ENCODE results near the gene FOXO6. TPM values are rescaled to one million over a fixed set of nuclear protein-coding genes. Genes with fewer than 3 reads are reported as not detected.

The FOXO6 gene
- total and polyA plus RNA-seq, 2 donors, result 1.1 to 1.6 TPM

DNA sequence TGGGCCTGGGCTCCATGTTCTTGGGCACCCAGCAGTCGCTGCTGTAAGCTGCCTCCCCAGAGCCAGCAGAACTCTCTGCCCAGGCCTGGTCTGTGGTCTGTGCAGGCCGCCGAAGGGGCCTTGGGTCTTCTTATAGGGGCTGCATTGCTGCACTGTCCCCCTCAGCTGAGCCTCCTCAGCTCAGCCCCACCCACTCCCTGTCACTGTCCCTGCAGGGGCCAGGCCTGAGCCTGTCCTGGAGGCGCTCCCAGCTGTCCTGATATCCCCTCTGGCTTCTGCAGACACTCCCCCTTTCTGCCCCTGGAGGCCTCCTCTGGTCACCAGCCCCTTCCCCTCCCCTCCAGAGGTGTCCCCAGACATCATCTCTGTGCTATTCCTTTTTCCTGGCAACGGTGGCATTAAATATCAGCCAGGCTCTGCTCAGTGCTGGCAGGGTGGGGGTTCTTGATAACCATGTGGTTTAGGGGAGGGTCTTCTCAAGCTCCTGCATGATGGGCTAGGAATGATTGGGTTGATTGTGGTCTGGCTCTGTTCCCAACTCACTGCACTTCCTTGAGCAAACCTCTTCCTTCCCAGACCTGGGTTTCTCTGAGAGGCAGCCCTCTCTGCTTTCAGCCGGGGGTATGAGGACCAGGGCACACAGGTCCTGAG lies 3.7 kb upstream of the FOXO6 start:
- no peak overlapping the region for H3K27ac ChIP-seq (ENCODE audit: low read depth in 1 of 2, low read length in 1 of 2)
- WGBS, result 36% methylated on average over 6 of the region's 6 CpGs
- H3K9me3 ChIP-seq (ENCODE audit: control insufficient read depth in 2 of 2, insufficient read depth in 1 of 2, low read length in 1 of 2), result no peaks in the 10 kb centered on the region
- no peak for DNase-seq (ENCODE audit: low read depth in 6 of 9, low spot score in 9 of 9)
- H3K4me3 ChIP-seq (ENCODE audit: low read length in 2 of 2), result no peak overlapping the region
- peaks cover 0 to 9% of the 10 kb centered on the region in 2 donors for H3K27me3 ChIP-seq (ENCODE audit: control insufficient read depth in 2 of 2, insufficient read depth in 1 of 2, low read length in 1 of 2)
- no peaks in the 10 kb centered on the region for H3K36me3 ChIP-seq (ENCODE audit: control insufficient read depth in 2 of 2, insufficient read depth in 2 of 2, low read length in 1 of 2)
- H3K4me1 ChIP-seq (ENCODE audit: control insufficient read depth in 2 of 2, insufficient read depth in 2 of 2, low read length in 2 of 2), result peaks cover 5 to 46% of the 10 kb centered on the region in 2 donors

DNA sequence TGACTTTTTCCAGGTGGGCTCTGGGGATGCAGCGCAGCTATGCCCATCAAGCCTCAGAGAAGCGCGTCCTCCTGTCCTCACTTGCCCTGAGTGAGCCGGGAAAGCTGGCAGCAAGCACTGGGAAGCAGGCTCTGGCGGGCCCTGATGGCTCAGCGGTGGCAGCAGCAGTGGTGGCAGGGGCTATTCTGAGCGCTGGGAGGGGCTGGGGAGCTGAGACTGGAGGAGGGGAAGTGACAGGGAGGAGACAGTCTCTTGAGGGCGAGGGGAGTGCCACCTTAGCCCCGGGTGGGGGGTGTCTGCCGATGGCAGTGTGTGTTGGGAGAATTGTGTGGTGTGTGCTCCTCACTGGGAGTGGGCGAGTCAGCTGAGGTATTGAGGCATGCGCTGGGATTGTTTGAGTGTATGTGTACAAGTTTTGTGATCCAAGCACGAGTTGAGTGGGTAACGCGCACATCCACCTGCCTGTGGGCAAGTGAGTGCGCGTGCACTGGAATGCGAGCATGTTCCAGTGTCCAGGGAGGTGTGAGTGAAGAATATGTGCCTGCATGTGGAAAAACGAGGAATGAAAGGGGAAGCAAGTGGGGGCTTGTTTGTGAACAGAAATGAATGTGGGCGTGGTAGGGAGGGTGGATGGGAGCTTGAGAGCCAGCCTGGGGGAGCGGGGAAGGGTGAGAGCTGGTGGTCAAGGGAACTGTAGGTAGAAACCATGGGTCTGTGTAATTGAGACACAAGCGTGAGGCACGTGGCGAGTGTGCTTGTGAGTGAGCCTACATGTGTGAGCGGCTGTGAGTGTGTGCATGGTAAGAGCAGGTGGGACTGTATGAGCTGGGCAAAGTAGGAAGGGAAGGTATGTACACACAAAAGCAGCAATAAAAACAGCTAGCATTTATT lies 2.9 kb upstream of the FOXO6 start:
- Histone ChIP-seq H3K27me3 (ENCODE audit: control insufficient read depth in 2 of 2, insufficient read depth in 1 of 2, low read length in 1 of 2) (peaks cover 0 to 17% of the 10 kb centered on the region in 2 donors), H3K27ac (ENCODE audit: low read depth in 1 of 2, low read length in 1 of 2) (no peak overlapping the region), H3K9me3 (ENCODE audit: control insufficient read depth in 2 of 2, insufficient read depth in 1 of 2, low read length in 1 of 2) (no peaks in the 10 kb centered on the region), H3K36me3 (ENCODE audit: control insufficient read depth in 2 of 2, insufficient read depth in 2 of 2, low read length in 1 of 2) (no peaks in the 10 kb centered on the region), H3K4me1 (ENCODE audit: control insufficient read depth in 2 of 2, insufficient read depth in 2 of 2, low read length in 2 of 2) (peaks cover 13 to 53% of the 10 kb centered on the region in 2 donors), H3K4me3 (ENCODE audit: low read length in 2 of 2) (no peak overlapping the region)
- 51% methylated on average over 25 of the region's 25 CpGs for WGBS
- no peak for DNase-seq (ENCODE audit: low read depth in 6 of 9, low spot score in 9 of 9)

GRCh38 chr1:41359211-41360073 lies 1.8 kb upstream of the FOXO6 start:
- WGBS, result 97% methylated on average over 10 of the region's 10 CpGs
- Histone ChIP-seq H3K36me3 (ENCODE audit: control insufficient read depth in 2 of 2, insufficient read depth in 2 of 2, low read length in 1 of 2) (no peaks in the 10 kb centered on the region), H3K4me1 (ENCODE audit: control insufficient read depth in 2 of 2, insufficient read depth in 2 of 2, low read length in 2 of 2) (peaks cover 17 to 54% of the 10 kb centered on the region in 2 donors), H3K27ac (ENCODE audit: low read depth in 1 of 2, low read length in 1 of 2) (no peak overlapping the region), H3K9me3 (ENCODE audit: control insufficient read depth in 2 of 2, insufficient read depth in 1 of 2, low read length in 1 of 2) (no peaks in the 10 kb centered on the region), H3K4me3 (ENCODE audit: low read length in 2 of 2) (no peak overlapping the region), H3K27me3 (ENCODE audit: control insufficient read depth in 2 of 2, insufficient read depth in 1 of 2, low read length in 1 of 2) (peaks cover 0 to 19% of the 10 kb centered on the region in 2 donors)
- no peak for DNase-seq (ENCODE audit: low read depth in 6 of 9, low spot score in 9 of 9)

- no peaks in the 10 kb centered on the region for H3K36me3 ChIP-seq (ENCODE audit: control insufficient read depth in 2 of 2, insufficient read depth in 2 of 2, low read length in 1 of 2)
- peak overlapping the region; percentile 23 to 72 for H3K4me3 ChIP-seq (ENCODE audit: low read length in 2 of 2)
- peak overlapping the region in 1 of 2 donors; percentile 39 for H3K27ac ChIP-seq (ENCODE audit: low read depth in 1 of 2, low read length in 1 of 2)
- H3K9me3 ChIP-seq (ENCODE audit: control insufficient read depth in 2 of 2, insufficient read depth in 1 of 2, low read length in 1 of 2), result no peaks in the 10 kb centered on the region
- 78% methylated on average over 12 of the region's 12 CpGs for WGBS
- H3K27me3 ChIP-seq (ENCODE audit: control insufficient read depth in 2 of 2, insufficient read depth in 1 of 2, low read length in 1 of 2), result peaks cover 0 to 19% of the 10 kb centered on the region in 2 donors
- DNase-seq (ENCODE audit: low read depth in 6 of 9, low spot score in 9 of 9), result no peak
- peaks cover 20 to 61% of the 10 kb centered on the region in 2 donors for H3K4me1 ChIP-seq (ENCODE audit: control insufficient read depth in 2 of 2, insufficient read depth in 2 of 2, low read length in 2 of 2)
Observed at GRCh38 chr1:41360074-41360785, 1.0 kb upstream of the FOXO6 start.

DNA sequence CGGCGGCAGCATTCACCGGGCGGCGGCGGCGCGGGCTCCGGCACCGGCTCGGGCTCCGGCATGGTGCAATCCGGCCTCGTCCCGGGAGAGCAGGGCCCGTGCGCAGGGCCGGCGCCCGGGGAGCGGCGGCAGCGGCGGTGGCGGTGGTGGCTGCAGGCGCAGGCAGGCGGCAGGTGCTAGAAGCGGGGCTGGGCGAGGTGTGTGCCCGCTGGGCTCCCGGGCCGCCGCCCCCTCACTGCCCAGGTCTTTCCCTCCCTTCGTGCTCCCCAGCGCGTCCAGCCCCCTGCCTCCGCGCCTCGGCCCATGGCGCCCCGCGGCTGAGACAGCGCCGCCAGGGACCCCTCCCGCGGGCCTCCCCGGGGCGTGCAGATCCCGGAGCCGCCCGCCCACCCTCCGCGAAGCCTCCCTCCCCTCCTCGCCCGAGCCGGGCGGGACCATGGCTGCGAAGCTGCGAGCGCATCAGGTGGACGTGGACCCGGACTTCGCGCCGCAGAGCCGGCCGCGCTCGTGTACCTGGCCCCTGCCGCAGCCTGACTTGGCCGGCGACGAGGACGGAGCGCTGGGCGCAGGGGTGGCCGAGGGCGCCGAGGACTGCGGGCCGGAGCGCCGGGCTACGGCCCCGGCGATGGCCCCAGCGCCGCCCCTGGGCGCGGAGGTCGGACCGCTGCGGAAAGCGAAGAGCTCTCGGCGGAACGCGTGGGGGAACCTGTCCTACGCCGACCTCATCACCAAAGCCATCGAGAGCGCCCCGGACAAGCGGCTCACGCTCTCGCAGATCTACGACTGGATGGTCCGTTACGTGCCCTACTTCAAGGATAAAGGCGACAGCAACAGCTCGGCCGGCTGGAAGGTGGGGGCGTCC lies 492 bp downstream of the FOXO6 start:
- H3K27ac ChIP-seq (ENCODE audit: low read depth in 1 of 2, low read length in 1 of 2), result no peak overlapping the region
- under 1% methylated on average over 113 of the region's 113 CpGs for WGBS
- peaks cover 27 to 74% of the 10 kb centered on the region in 2 donors for H3K4me1 ChIP-seq (ENCODE audit: control insufficient read depth in 2 of 2, insufficient read depth in 2 of 2, low read length in 2 of 2)
- H3K27me3 ChIP-seq (ENCODE audit: control insufficient read depth in 2 of 2, insufficient read depth in 1 of 2, low read length in 1 of 2), result peaks cover 0 to 21% of the 10 kb centered on the region in 2 donors
- H3K36me3 ChIP-seq (ENCODE audit: control insufficient read depth in 2 of 2, insufficient read depth in 2 of 2, low read length in 1 of 2), result no peaks in the 10 kb centered on the region
- H3K4me3 ChIP-seq (ENCODE audit: low read length in 2 of 2), result peak overlapping the region; percentile 52 to 72
- no peaks in the 10 kb centered on the region for H3K9me3 ChIP-seq (ENCODE audit: control insufficient read depth in 2 of 2, insufficient read depth in 1 of 2, low read length in 1 of 2)
- DNase-seq (ENCODE audit: low read depth in 6 of 9, low spot score in 9 of 9), result peak in 1 of 9 donors; percentile 46

DNA sequence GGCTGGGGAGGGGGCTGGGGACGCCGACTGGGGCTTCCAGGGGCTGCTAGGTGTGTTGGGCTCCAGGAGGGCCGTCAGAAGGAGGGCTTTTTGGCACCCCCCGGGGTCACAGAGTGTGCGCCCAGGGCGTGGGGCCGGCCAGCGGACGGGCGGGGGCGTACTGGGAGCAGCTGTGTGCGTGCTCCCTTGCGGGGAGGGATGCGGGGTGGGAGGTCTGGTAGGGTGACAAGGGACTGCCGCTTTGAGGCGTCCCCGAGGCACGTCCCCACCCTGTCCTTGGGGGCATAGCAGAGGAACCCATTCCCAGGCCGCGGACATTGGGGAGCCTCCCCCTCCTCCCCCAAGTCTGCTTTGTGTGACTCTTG lies 1.1 kb downstream of the FOXO6 start:
- Histone ChIP-seq H3K27me3 (ENCODE audit: control insufficient read depth in 2 of 2, insufficient read depth in 1 of 2, low read length in 1 of 2) (peaks cover 0 to 24% of the 10 kb centered on the region in 2 donors), H3K36me3 (ENCODE audit: control insufficient read depth in 2 of 2, insufficient read depth in 2 of 2, low read length in 1 of 2) (no peaks in the 10 kb centered on the region), H3K4me3 (ENCODE audit: low read length in 2 of 2) (peak overlapping the region; percentile 52 to 72), H3K9me3 (ENCODE audit: control insufficient read depth in 2 of 2, insufficient read depth in 1 of 2, low read length in 1 of 2) (no peaks in the 10 kb centered on the region), H3K27ac (ENCODE audit: low read depth in 1 of 2, low read length in 1 of 2) (no peak overlapping the region), H3K4me1 (ENCODE audit: control insufficient read depth in 2 of 2, insufficient read depth in 2 of 2, low read length in 2 of 2) (peaks cover 29 to 79% of the 10 kb centered on the region in 2 donors)
- DNase-seq (ENCODE audit: low read depth in 6 of 9, low spot score in 9 of 9), result peak in 1 of 9 donors; percentile 17
- WGBS, result 13% methylated on average over 20 of the region's 20 CpGs

DNA sequence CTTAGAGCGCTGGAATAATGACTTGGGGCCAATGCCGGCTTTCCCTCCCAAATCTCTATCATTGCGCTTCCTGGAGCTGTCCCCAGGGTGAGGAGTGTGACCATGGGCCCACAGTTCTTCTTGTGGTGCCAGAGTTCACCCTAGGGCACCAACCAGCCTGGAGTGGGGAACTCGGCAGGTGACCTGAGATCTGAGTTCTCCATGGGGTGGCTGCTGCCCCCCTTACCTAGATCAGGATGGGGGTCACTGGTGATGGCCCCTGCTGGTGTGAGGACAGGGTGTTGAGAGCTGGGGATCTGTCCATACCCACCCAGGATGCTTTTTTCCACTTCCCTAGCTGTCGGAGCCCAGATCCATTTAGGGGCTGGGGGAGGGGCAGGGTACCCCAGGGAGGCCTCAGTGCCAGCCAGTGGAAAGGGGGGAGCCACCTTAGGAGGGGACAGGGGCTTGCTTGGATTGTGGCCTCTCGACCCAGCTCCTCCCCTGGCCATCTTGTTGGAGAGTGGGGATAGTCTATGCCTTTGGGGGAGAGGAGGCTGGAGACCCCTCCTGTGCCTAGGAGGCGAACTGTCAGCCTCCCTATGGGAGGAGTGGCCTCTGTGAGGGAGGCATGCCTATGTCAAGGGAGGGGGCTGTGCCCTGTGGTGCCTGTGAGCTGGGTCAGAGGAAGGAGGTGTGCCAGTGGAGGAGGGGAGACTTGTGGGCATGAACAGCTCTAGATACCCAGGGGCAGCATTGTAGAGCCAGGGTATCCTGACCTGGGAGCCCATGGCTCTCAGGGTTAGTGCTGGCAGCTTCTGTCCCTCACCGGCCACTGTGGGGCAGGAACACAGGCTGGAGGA lies 1.7 kb downstream of the FOXO6 start:
- Histone ChIP-seq H3K27ac (ENCODE audit: low read depth in 1 of 2, low read length in 1 of 2) (no peak overlapping the region), H3K9me3 (ENCODE audit: control insufficient read depth in 2 of 2, insufficient read depth in 1 of 2, low read length in 1 of 2) (no peaks in the 10 kb centered on the region), H3K36me3 (ENCODE audit: control insufficient read depth in 2 of 2, insufficient read depth in 2 of 2, low read length in 1 of 2) (no peaks in the 10 kb centered on the region), H3K4me3 (ENCODE audit: low read length in 2 of 2) (peak overlapping the region; percentile 52 to 72), H3K4me1 (ENCODE audit: control insufficient read depth in 2 of 2, insufficient read depth in 2 of 2, low read length in 2 of 2) (peaks cover 32 to 79% of the 10 kb centered on the region in 2 donors), H3K27me3 (ENCODE audit: control insufficient read depth in 2 of 2, insufficient read depth in 1 of 2, low read length in 1 of 2) (peaks cover 0 to 24% of the 10 kb centered on the region in 2 donors)
- DNase-seq (ENCODE audit: low read depth in 6 of 9, low spot score in 9 of 9), result peak in 1 of 9 donors; percentile 50
- 73% methylated on average over 8 of the region's 8 CpGs for WGBS

All from thymus (tissue), 11 donors.